ENCODE measurements around the gene LRRTM4. TPM values are rescaled to one million over a fixed set of nuclear protein-coding genes. Genes with fewer than 3 reads are reported as not detected.
A peak's percentile ranks its signal among the peaks of the same experiment; 100 is the strongest.

LRRTM4 gene
- total and polyA plus RNA-seq, 2 of the 13 experiments (the other 11 are each of a cell fraction or from before 2014, with no cell fraction given): 1.2 TPM

GRCh38 chr2:77147153-77147552 lies 375.0 kb downstream of the LRRTM4 start (continued):
- TF ChIP-seq HNF4A (CRISPR knock-in tag; IDR thresholded peaks at IDR 0.05): no peak

DNA sequence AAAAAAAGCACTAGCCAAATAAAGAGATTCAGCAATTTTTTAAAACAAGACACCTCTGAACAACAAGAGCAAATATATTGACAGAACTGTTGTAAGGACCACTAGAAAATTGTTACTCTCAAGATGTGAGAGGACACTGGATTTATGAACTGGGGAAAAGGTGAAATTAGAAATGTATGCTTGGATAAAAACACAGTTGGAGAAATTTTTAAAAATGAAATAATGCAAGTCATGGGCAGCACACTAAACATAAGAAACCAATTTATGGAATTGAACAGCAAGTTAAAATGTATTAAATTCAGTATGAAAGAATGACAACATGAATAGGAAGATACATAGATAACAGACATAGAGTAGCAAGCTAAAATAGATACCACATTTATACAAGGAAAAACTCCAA lies 377.4 kb downstream of the LRRTM4 start:
- no peaks in the 10 kb centered on the region for H4K20me1 ChIP-seq (ENCODE audit: insufficient read depth, low read length)
- H3K79me2 ChIP-seq (ENCODE audit: insufficient read depth, low read length): no peaks in the 10 kb centered on the region
- H3K9ac ChIP-seq (ENCODE audit: insufficient read depth, low read depth, low read length): no peak overlapping the region
- ChIA-PET CTCF (ENCODE audit: low intra/inter-chr PET ratio, low total read pairs) (no interaction called here), POLR2A (no interaction called here)
- TF ChIP-seq MAFK (conservative IDR thresholded peaks at IDR 0.05 in 1 of 2, IDR thresholded peaks at IDR 0.05 in 1 of 2; ENCODE audit: low read length in 2 of 2): 0 out of 4 replicates have a peak, but pooled peaks of 1 of the 2 experiments have one; percentile 4
- peak; percentile 59; the same call in 1 of the 2 replicates for TF ChIP-seq NFE2L2 (IDR thresholded peaks at IDR 0.05; ENCODE audit: low read length)
- TF ChIP-seq TGIF2 (CRISPR knock-in tag; IDR thresholded peaks at IDR 0.05): no peak
- no peak for TF ChIP-seq EED (CRISPR knock-in tag; IDR thresholded peaks at IDR 0.05)
- TF ChIP-seq ZNF17 (CRISPR knock-in tag; IDR thresholded peaks at IDR 0.05): no peak
- no peak overlapping the region for H3K4me3 ChIP-seq (replicated peaks in 1 of 3; ENCODE audit: insufficient read depth in 1 of 3, low read depth in 2 of 3, low read length in 3 of 3)
- no peaks in the 10 kb centered on the region for H3K4me1 ChIP-seq (ENCODE audit: insufficient read depth, low read length)
- intact Hi-C loops (cut with micrococcal nuclease; ENCODE audit: unreplicated experiment): no loop called here
- H3K4me2 ChIP-seq (ENCODE audit: low read depth, low read length): no peak overlapping the region
- peaks cover 5% of the 10 kb centered on the region; the same call in 1 of the 2 replicates for H3K9me3 ChIP-seq (ENCODE audit: low read length)
- H2AFZ ChIP-seq (ENCODE audit: low read length): no peak overlapping the region
- FAIRE-seq: no peak
- no peaks in the 10 kb centered on the region for H3K27me3 ChIP-seq (ENCODE audit: control insufficient read depth in 1 of 2, insufficient read depth in 2 of 2, low read length in 2 of 2)
- BruUV-seq (replicated peaks): no TSS peak
- no peak overlapping the region for H3K27ac ChIP-seq (ENCODE audit: extremely low read length, insufficient read depth, low read length)
- in situ Hi-C loops (cut with HindIII; ENCODE audit: extremely low pct_ligation_motif_present, low pct_unique_long_range_greater_than_20kb): no loop called here
- no peak for ATAC-seq
- no peak for DNase-seq (ENCODE audit: low spot score)
- H3K36me3 ChIP-seq (replicated peaks in 1 of 2; ENCODE audit: control insufficient read depth in 1 of 2, insufficient read depth in 2 of 2, low read length in 2 of 2): no peaks in the 10 kb centered on the region

GRCh38 chr2:77142141-77142540 lies 380.0 kb downstream of the LRRTM4 start:
- H3K27ac ChIP-seq (ENCODE audit: extremely low read length, insufficient read depth, low read length): no peak overlapping the region
- ChIA-PET CTCF (ENCODE audit: low intra/inter-chr PET ratio, low total read pairs) (no interaction called here), POLR2A (no interaction called here)
- H2AFZ ChIP-seq (ENCODE audit: low read length): no peak overlapping the region
- no peak overlapping the region for H3K9ac ChIP-seq (ENCODE audit: insufficient read depth, low read depth, low read length)
- H3K4me3 ChIP-seq (replicated peaks in 1 of 3; ENCODE audit: insufficient read depth in 1 of 3, low read depth in 2 of 3, low read length in 3 of 3): no peak overlapping the region
- H3K79me2 ChIP-seq (ENCODE audit: insufficient read depth, low read length): no peaks in the 10 kb centered on the region
- no peaks in the 10 kb centered on the region for H3K27me3 ChIP-seq (ENCODE audit: control insufficient read depth in 1 of 2, insufficient read depth in 2 of 2, low read length in 2 of 2)
- no TSS peak for BruUV-seq (replicated peaks)
- H3K4me1 ChIP-seq (ENCODE audit: insufficient read depth, low read length): no peaks in the 10 kb centered on the region
- in situ Hi-C loops (cut with HindIII; ENCODE audit: extremely low pct_ligation_motif_present, low pct_unique_long_range_greater_than_20kb) (no loop called here), intact Hi-C loops (cut with micrococcal nuclease; ENCODE audit: unreplicated experiment) (no loop called here)
- FAIRE-seq (no peak), ATAC-seq (no peak), DNase-seq (ENCODE audit: low spot score) (no peak)
- no peaks in the 10 kb centered on the region for H4K20me1 ChIP-seq (ENCODE audit: insufficient read depth, low read length)
- no peak overlapping the region for H3K4me2 ChIP-seq (ENCODE audit: low read depth, low read length)
- no peaks in the 10 kb centered on the region for H3K36me3 ChIP-seq (replicated peaks in 1 of 2; ENCODE audit: control insufficient read depth in 1 of 2, insufficient read depth in 2 of 2, low read length in 2 of 2)
- under 1% methylated on average over 3 of the region's 3 CpGs for WGBS (ENCODE audit: low lambda C conversion rate)
- H3K9me3 ChIP-seq (ENCODE audit: low read length): no peaks in the 10 kb centered on the region
- TF ChIP-seq SAP130 (CRISPR knock-in tag; IDR thresholded peaks at IDR 0.05; ENCODE audit: low read depth) (no peak), ZSCAN31 (CRISPR knock-in tag; IDR thresholded peaks at IDR 0.05; ENCODE audit: low read depth) (no peak), PPARG (CRISPR knock-in tag; conservative IDR thresholded peaks at IDR 0.05) (no peak), KDM4B (CRISPR knock-in tag; IDR thresholded peaks at IDR 0.05) (no peak), AFF4 (CRISPR knock-in tag; IDR thresholded peaks at IDR 0.05) (no peak), ZNF431 (CRISPR knock-in tag; IDR thresholded peaks at IDR 0.05; ENCODE audit: borderline replicate concordance, low read depth) (no peak), THAP11 (CRISPR knock-in tag; IDR thresholded peaks at IDR 0.05) (no peak), ZFP91 (CRISPR knock-in tag; IDR thresholded peaks at IDR 0.05; ENCODE audit: borderline replicate concordance) (no peak)
